Astrocyte (in vitro differentiated cells and primary cell): ENCODE results near the gene TBCEL. TPM values are rescaled to one million over a fixed set of nuclear protein-coding genes. Genes with fewer than 3 reads are reported as not detected.

Source experiments
- DNase-seq: peaks from one replicate; pipeline ENCODE4 v3.0.0-alpha.2; 2010; ENCODE audit warnings: low read depth
- FAIRE-seq: peaks from 2 replicates; lab custom pipeline; 2011; peaks lifted over from hg19 to GRCh38; lab: Jason Lieb, UNC
- H2AFZ ChIP-seq: 2 replicates; pipeline ENCODE4 v1.6.0; 2012; ENCODE audit warnings: low read depth, low read length, inconsistent platforms
- H3K27ac ChIP-seq: 2 replicates; pipeline ENCODE4 v1.5.1; 2011; ENCODE audit warnings: low read depth, low read length, inconsistent platforms
- H3K27me3 ChIP-seq: 2 replicates; pipeline ENCODE4 v1.6.0; 2011; ENCODE audit warnings: low read length, inconsistent platforms; ENCODE audit not compliant: insufficient read depth
- H3K36me3 ChIP-seq: 2 replicates; pipeline ENCODE4 v1.5.1; 2011; ENCODE audit warnings: low read length, inconsistent platforms; ENCODE audit not compliant: insufficient read depth
- H3K4me1 ChIP-seq: 2 replicates; pipeline ENCODE4 v1.5.1; 2011; ENCODE audit warnings: low read length, inconsistent platforms; ENCODE audit not compliant: insufficient read depth
- H3K4me2 ChIP-seq: 2 replicates; pipeline ENCODE4 v1.6.0; 2012; ENCODE audit warnings: low read length, inconsistent platforms
- H3K4me3 ChIP-seq: 2 replicates; pipeline ENCODE4 v1.5.1; 2011; ENCODE audit warnings: low read depth, mild to moderate bottlenecking, low read length, inconsistent platforms; ENCODE audit not compliant: insufficient read depth
- H3K79me2 ChIP-seq: 2 replicates; pipeline ENCODE4 v1.6.0; 2012; ENCODE audit warnings: mild to moderate bottlenecking, low read length, inconsistent platforms; ENCODE audit not compliant: insufficient read depth
- H3K9ac ChIP-seq: 2 replicates; pipeline ENCODE4 v1.6.0; 2012; ENCODE audit warnings: mild to moderate bottlenecking, low read length, inconsistent platforms
- H3K9me3 ChIP-seq: 2 replicates; pipeline ENCODE4 v1.5.1; 2012; ENCODE audit warnings: low read depth, mild to moderate bottlenecking, low read length, inconsistent platforms; ENCODE audit not compliant: insufficient read depth
- H4K20me1 ChIP-seq: 2 replicates; pipeline ENCODE4 v1.6.0; 2012; ENCODE audit warnings: low read length, inconsistent platforms; ENCODE audit not compliant: insufficient read depth
- H3K27ac Mint-ChIP-seq: one replicate; pipeline ENCODE4 v1.8.0; 2021; ENCODE audit warnings: mild to moderate bottlenecking, mixed read lengths; ENCODE audit not compliant: unreplicated experiment
- H3K27me3 Mint-ChIP-seq: one replicate; pipeline ENCODE4 v1.8.0; 2021; ENCODE audit warnings: low read depth, mixed read lengths; ENCODE audit not compliant: unreplicated experiment
- H3K36me3 Mint-ChIP-seq: one replicate; pipeline ENCODE4 v1.8.0; 2021; ENCODE audit warnings: low read depth, mixed read lengths; ENCODE audit not compliant: unreplicated experiment
- H3K4me1 Mint-ChIP-seq: one replicate; pipeline ENCODE4 v1.8.0; 2021; ENCODE audit warnings: low read depth, mixed read lengths; ENCODE audit not compliant: unreplicated experiment
- H3K4me3 Mint-ChIP-seq: one replicate; pipeline ENCODE4 v1.8.0; 2021; ENCODE audit warnings: mild to moderate bottlenecking, moderate library complexity, mixed read lengths; ENCODE audit not compliant: unreplicated experiment
- H3K9me3 Mint-ChIP-seq: one replicate; pipeline ENCODE4 v1.8.0; 2021; ENCODE audit warnings: mild to moderate bottlenecking, mixed read lengths; ENCODE audit not compliant: unreplicated experiment
- CTCF ChIP-seq: IDR thresholded peaks from 2 replicates; pipeline ENCODE4 v1.5.1; 2011; ENCODE audit warnings: low read depth, mild to moderate bottlenecking, inconsistent platforms, low read length, moderate library complexity; ENCODE audit not compliant: insufficient read depth
- EZH2 ChIP-seq: IDR thresholded peaks from 2 replicates; pipeline ENCODE4 v1.6.1; 2012; ENCODE audit warnings: mild to moderate bottlenecking, low read length, inconsistent platforms; ENCODE audit not compliant: insufficient read depth
- total RNA-seq: library from RNA; stranded (reverse); gene quantifications from 2 replicates; pipeline ENCODE4 v1.2.1, GENCODE V29; 2021

Gene TBCEL
- total RNA-seq, 1 donor from 2014 or later, result 25.9 TPM

- TF ChIP-seq CTCF (no peak), EZH2 (no peak)
- H3K4me2 ChIP-seq, result no peak overlapping the region
- H3K27me3 ChIP-seq, result peaks cover 14% of the 10 kb centered on the region
- H3K79me2 ChIP-seq, result no peaks in the 10 kb centered on the region
- H3K9me3 ChIP-seq, result no peaks in the 10 kb centered on the region
- H3K36me3 ChIP-seq, result no peaks in the 10 kb centered on the region
- Mint-ChIP-seq H3K9me3 (no peaks in the 10 kb centered on the region), H3K27ac (no peak overlapping the region), H3K4me3 (no peak overlapping the region), H3K27me3 (peaks cover 16% of the 10 kb centered on the region), H3K4me1 (no peaks in the 10 kb centered on the region), H3K36me3 (no peaks in the 10 kb centered on the region)
- H3K4me1 ChIP-seq, result no peaks in the 10 kb centered on the region
- H3K9ac ChIP-seq, result no peak overlapping the region
- H3K27ac ChIP-seq, result no peak overlapping the region
- peak overlapping the region; percentile 23 for H2AFZ ChIP-seq
- H4K20me1 ChIP-seq, result no peaks in the 10 kb centered on the region
- FAIRE-seq, result no peak
- DNase-seq, result no peak
- H3K4me3 ChIP-seq, result no peak overlapping the region
These were observed 31.8 kb upstream of the TBCEL start for GRCh38 chr11:120991830-120992686.

GRCh38 chr11:120994091-120994859 lies 29.6 kb upstream of the TBCEL start:
- no peak overlapping the region for H3K4me3 Mint-ChIP-seq
- no peaks in the 10 kb centered on the region for H3K36me3 Mint-ChIP-seq
- H3K9me3 Mint-ChIP-seq, result no peaks in the 10 kb centered on the region
- H3K36me3 ChIP-seq, result no peaks in the 10 kb centered on the region
- H3K9me3 ChIP-seq, result no peaks in the 10 kb centered on the region
- no peak overlapping the region for H3K9ac ChIP-seq
- H3K27me3 ChIP-seq, result peaks cover 10% of the 10 kb centered on the region
- H3K27ac ChIP-seq, result no peak overlapping the region
- H3K79me2 ChIP-seq, result no peaks in the 10 kb centered on the region
- DNase-seq (no peak), FAIRE-seq (no peak)
- peaks cover 9% of the 10 kb centered on the region for H3K27me3 Mint-ChIP-seq
- H3K4me2 ChIP-seq, result no peak overlapping the region
- no peak overlapping the region for H3K4me3 ChIP-seq
- no peaks in the 10 kb centered on the region for H4K20me1 ChIP-seq
- TF ChIP-seq CTCF, result no peak
- TF ChIP-seq EZH2, result no peak
- no peak overlapping the region for H2AFZ ChIP-seq
- no peaks in the 10 kb centered on the region for H3K4me1 Mint-ChIP-seq
- no peak overlapping the region for H3K27ac Mint-ChIP-seq
- no peaks in the 10 kb centered on the region for H3K4me1 ChIP-seq

- no peaks in the 10 kb centered on the region for H3K79me2 ChIP-seq
- H3K4me2 ChIP-seq, result no peak overlapping the region
- H3K27me3 Mint-ChIP-seq, result peaks cover 10% of the 10 kb centered on the region
- no peak overlapping the region for H3K4me3 ChIP-seq
- no peaks in the 10 kb centered on the region for H3K36me3 ChIP-seq
- no peaks in the 10 kb centered on the region for H3K4me1 ChIP-seq
- no peak overlapping the region for H3K4me3 Mint-ChIP-seq
- no peaks in the 10 kb centered on the region for H3K36me3 Mint-ChIP-seq
- no peak overlapping the region for H3K27ac ChIP-seq
- H3K27ac Mint-ChIP-seq, result no peak overlapping the region
- DNase-seq (no peak), FAIRE-seq (no peak)
- no peaks in the 10 kb centered on the region for H3K4me1 Mint-ChIP-seq
- no peaks in the 10 kb centered on the region for H3K9me3 Mint-ChIP-seq
- peaks cover 8% of the 10 kb centered on the region for H3K27me3 ChIP-seq
- no peak overlapping the region for H2AFZ ChIP-seq
- TF ChIP-seq EZH2 (no peak), CTCF (no peak)
- no peaks in the 10 kb centered on the region for H4K20me1 ChIP-seq
- no peak overlapping the region for H3K9ac ChIP-seq
- H3K9me3 ChIP-seq, result no peaks in the 10 kb centered on the region
These were observed 28.7 kb upstream of the TBCEL start for GRCh38 chr11:120995184-120995583.
